ENCODE data around the gene GPR15. TPM values are rescaled to one million over a fixed set of nuclear protein-coding genes. Genes with fewer than 3 reads are reported as not detected.

GPR15 gene
- total and polyA plus RNA-seq, 2 donors (not counting 3 experiments of a cell fraction or from before 2014, with no cell fraction given): not detected

DNA sequence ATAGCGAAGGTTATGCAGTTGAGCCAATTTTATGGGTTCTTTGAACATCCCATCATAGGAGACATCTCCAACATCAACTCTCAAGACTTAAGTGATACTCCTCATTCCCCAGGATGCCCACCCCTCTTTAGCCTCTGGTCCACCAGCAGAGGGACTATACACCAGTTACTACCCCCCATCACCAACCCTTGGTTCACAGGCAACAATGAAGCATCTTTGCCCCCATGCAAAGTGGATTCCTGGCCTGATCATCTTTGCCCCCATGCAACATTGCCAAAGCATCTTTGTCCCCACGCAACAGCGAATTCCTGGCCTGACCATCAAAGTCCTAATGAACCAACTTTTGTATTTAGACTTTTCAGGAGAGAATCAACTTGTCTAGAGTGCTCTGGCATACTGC, 19.1 kb downstream of the GPR15 start:
- H3K36me3 ChIP-seq (ENCODE audit: control insufficient read depth in 2 of 2, extremely low read depth in 1 of 2, insufficient read depth in 2 of 2, low read length in 2 of 2): no peaks in the 10 kb centered on the region
- H3K27ac ChIP-seq (ENCODE audit: insufficient read depth, low read depth, low read length): no peak overlapping the region
- intact Hi-C loops (cut with micrococcal nuclease) (no loop called here), dilution Hi-C loops (cut with MboI; ENCODE audit: extremely low pct_ligation_motif_present, low sequenced_read_pairs) (no loop called here)
- no peaks in the 10 kb centered on the region for H3K9me1 ChIP-seq (replicated peaks; ENCODE audit: control insufficient read depth, extremely low read depth, insufficient read depth, low read length)
- no peak for TF ChIP-seq FOS (IDR thresholded peaks at IDR 0.05; ENCODE audit: borderline replicate concordance, insufficient read depth, low read length)
- no peak for TF ChIP-seq MYC (IDR thresholded peaks at IDR 0.05; ENCODE audit: low read depth, low read length)
- TF ChIP-seq POLR2AphosphoS5 (IDR thresholded peaks at IDR 0.05; ENCODE audit: insufficient read depth, low read depth, low read length): no peak
- TF ChIP-seq, protein P1, sequence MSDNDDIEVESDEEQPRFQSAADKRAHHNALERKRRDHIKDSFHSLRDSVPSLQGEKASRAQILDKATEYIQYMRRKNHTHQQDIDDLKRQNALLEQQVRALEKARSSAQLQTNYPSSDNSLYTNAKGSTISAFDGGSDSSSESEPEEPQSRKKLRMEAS (IDR thresholded peaks at IDR 0.05; ENCODE audit: insufficient read depth, insufficient read length): no peak
- TF ChIP-seq EZH2 (IDR thresholded peaks at IDR 0.05; ENCODE audit: borderline replicate concordance, low read depth, low read length, severe bottlenecking): no peak
- no peak for TF ChIP-seq GATA2 (IDR thresholded peaks at IDR 0.05; ENCODE audit: insufficient read depth, insufficient read length, low read depth, low read length)
- TF ChIP-seq POLR2A (IDR thresholded peaks at IDR 0.05; ENCODE audit: low read depth, low read length): no peak
- TF ChIP-seq JUN (IDR thresholded peaks at IDR 0.05; ENCODE audit: borderline replicate concordance, insufficient read depth, insufficient read length, low read depth): no peak
- TF ChIP-seq, protein P2, sequence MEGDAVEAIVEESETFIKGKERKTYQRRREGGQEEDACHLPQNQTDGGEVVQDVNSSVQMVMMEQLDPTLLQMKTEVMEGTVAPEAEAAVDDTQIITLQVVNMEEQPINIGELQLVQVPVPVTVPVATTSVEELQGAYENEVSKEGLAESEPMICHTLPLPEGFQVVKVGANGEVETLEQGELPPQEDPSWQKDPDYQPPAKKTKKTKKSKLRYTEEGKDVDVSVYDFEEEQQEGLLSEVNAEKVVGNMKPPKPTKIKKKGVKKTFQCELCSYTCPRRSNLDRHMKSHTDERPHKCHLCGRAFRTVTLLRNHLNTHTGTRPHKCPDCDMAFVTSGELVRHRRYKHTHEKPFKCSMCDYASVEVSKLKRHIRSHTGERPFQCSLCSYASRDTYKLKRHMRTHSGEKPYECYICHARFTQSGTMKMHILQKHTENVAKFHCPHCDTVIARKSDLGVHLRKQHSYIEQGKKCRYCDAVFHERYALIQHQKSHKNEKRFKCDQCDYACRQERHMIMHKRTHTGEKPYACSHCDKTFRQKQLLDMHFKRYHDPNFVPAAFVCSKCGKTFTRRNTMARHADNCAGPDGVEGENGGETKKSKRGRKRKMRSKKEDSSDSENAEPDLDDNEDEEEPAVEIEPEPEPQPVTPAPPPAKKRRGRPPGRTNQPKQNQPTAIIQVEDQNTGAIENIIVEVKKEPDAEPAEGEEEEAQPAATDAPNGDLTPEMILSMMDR (IDR thresholded peaks at IDR 0.05; ENCODE audit: extremely low read depth in 1 of 2, insufficient read depth in 1 of 2, low read depth in 1 of 2, low read length in 2 of 2): no peak
- H3K9ac ChIP-seq (replicated peaks; ENCODE audit: extremely low read depth, insufficient read depth, low read length): no peak overlapping the region
- H3K27me3 ChIP-seq (ENCODE audit: control insufficient read depth in 2 of 2, insufficient read depth in 2 of 2, low read length in 2 of 2): peaks cover 24 to 55% of the 10 kb centered on the region in 2 experiments
- no peaks in the 10 kb centered on the region for H3K79me2 ChIP-seq (ENCODE audit: control insufficient read depth, insufficient read depth, low read length)
- FAIRE-seq (no peak), DNase-seq (ENCODE audit: low read depth, low spot score) (no peak)
- H3K4me2 ChIP-seq (ENCODE audit: insufficient read depth, low read length): no peak overlapping the region
- POLR2A ChIA-PET: no interaction called here
- no peaks in the 10 kb centered on the region for H3K9me3 ChIP-seq (replicated peaks; ENCODE audit: control insufficient read depth, insufficient read depth, low read length)
- no peak overlapping the region for H2AFZ ChIP-seq (ENCODE audit: low read depth, low read length)
- CTCF ChIA-PET: no interaction called here
- no peaks in the 10 kb centered on the region for H3K4me1 ChIP-seq (ENCODE audit: control insufficient read depth, extremely low read depth, insufficient read depth, low read length)
- no peak overlapping the region for H3K4me3 ChIP-seq (replicated peaks in 1 of 3; ENCODE audit: insufficient read depth in 1 of 3, low read depth in 1 of 3, low read length in 3 of 3)
- no peaks in the 10 kb centered on the region for H4K20me1 ChIP-seq (replicated peaks; ENCODE audit: control insufficient read depth, extremely low read depth, insufficient read depth, low read length)
- BruUV-seq (replicated peaks): no TSS peak
